GM13977 (cell line): ENCODE data around the gene SPON2.

ENCODE experiments used
- DNase-seq: peaks from one replicate; pipeline ENCODE4 v3.0.0; 2012; ENCODE audit warnings: low spot score
- in situ Hi-C: fragments of 300-500 bp; cut with MboI; formaldehyde crosslinking; loops from one replicate; pipeline ENCODE4 v1.12.0; 2022; ENCODE audit warnings: low sequenced_read_pairs, low pct_unique_long_range_greater_than_20kb, mixed read lengths, inconsistent platforms; ENCODE audit not compliant: unreplicated experiment
- TF ChIP-seq, protein P1 (sequence below): IDR thresholded peaks from 2 replicates; pipeline ENCODE4 v1.5.1; 2012; ENCODE audit warnings: mild to moderate bottlenecking, control low read depth; ENCODE audit not compliant: insufficient read depth; ENCODE audit errors: extremely low read depth, missing control alignments

Gene SPON2

DNA sequence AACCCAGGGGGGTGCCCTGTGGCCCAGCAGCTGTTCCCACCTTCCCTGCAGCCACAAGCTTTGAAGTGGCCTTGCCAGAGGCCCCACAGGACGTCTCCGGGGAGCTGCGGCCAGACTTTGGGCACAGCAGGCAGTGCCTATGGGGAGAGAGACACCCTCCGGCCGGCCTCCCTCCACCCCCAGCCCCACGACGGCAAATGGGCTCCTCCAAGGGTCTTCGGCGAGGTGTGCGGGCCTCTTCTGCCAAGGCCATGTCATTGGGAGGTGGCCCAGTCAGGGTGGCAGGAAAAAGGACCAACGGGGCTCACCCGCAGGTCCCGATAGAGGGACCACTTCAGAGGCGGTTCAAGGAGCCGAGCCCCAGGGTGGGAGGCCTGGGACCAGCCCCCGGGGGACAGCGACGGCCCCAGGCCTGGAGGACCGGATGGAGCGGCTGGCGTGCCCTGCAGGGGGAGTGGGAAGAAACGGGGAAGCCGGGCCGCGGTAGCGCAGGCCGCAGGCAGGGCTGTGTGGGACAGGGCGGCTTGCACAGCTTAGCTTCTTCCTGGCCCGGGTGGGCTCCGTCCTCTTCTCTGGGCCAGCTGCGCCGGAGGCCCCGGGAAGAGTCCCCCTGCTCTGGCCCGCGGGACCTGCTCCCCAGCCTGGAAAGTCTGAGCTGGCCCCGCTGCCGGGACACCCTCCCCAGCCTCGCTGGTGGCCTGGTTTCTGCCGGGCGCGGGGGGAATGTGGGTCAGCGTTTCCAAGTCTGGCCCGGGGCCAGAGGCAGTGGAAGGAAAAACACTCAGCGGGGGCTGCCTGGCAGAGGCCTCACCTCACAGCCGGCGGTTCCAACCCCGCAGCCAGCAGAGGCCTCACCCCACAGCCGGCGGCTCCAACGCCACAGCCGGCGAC lies 21.9 kb upstream of the SPON2 start:
- DNase-seq: no peak
- in situ Hi-C loops: no loop called here
- TF ChIP-seq, protein P1, sequence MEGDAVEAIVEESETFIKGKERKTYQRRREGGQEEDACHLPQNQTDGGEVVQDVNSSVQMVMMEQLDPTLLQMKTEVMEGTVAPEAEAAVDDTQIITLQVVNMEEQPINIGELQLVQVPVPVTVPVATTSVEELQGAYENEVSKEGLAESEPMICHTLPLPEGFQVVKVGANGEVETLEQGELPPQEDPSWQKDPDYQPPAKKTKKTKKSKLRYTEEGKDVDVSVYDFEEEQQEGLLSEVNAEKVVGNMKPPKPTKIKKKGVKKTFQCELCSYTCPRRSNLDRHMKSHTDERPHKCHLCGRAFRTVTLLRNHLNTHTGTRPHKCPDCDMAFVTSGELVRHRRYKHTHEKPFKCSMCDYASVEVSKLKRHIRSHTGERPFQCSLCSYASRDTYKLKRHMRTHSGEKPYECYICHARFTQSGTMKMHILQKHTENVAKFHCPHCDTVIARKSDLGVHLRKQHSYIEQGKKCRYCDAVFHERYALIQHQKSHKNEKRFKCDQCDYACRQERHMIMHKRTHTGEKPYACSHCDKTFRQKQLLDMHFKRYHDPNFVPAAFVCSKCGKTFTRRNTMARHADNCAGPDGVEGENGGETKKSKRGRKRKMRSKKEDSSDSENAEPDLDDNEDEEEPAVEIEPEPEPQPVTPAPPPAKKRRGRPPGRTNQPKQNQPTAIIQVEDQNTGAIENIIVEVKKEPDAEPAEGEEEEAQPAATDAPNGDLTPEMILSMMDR: no peak

DNA sequence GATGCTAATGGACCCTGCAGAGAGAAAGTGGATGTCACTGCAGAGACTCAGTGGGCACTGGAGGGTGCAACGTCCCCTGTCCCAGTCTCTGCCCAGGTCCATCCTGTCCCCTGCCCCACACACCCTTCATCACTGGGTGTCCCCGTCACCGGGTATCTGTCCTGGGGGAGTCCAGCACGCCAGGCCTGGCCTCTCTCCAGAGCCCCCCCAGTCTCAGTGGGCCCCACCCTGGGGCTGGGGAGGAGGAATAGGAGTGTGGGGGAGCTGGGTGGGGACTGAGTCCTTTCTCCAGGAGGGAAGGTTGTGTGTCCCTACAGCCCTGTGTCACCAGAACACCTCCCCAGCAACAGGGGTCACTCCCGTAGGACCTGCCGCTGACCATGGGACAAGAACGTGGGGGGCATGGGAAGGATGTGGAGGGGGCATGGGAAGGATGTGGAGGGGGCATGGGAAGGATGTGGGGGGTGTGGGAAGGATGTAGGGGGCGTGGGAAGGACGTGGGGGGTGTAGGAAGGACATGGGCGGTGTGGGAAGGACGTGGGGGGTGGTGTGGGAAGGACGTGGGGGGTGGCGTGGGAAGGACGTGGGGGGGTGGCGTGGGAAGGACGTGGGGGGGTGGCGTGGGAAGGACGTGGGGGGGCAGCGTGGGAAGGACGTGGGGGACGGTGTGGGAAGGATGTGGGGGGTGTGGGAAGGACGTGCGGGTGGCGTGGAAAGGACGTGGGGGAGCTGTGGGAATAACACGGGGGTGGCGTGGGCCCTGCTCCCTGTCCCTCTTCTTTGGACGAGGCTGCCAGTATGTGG lies 21.0 kb upstream of the SPON2 start:
- DNase-seq: no peak
- TF ChIP-seq, protein P1: no peak
- in situ Hi-C loops: no loop called here

DNA sequence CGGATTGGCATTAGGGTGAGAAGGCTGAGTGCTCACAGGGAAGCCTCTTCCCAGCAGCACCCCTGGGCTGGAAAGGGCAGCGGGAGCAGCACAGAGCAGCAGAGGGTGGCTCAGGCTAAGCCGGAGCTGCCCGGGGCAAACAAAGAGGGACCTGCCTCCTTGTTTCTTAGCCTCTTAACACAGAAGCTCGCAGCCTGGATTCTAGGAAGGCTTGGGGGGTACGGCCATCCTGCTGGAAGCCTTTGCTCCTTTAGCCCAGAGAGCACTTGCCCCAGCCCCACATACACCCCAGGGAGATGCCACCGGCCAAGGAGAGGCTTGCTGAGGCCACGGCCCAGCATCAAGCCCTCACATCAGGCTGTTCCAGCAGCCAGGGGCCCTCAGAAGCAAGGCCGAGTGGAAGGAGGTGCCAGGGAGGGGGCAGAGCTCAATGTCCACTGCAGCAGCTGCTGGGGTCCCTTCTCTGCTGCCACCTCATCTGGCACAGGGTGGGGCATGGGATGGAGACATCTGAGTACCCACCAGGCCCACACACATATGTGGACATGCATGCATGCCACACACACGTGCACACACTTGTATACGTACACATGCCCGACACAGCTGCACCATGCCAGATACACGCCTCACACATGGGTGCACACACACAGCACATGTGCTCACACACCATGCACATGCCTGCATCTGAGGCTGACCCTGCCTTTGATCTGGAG lies 20.3 kb upstream of the SPON2 start:
- TF ChIP-seq, protein P1: no peak
- in situ Hi-C loops: no loop called here
- no peak for DNase-seq

DNA sequence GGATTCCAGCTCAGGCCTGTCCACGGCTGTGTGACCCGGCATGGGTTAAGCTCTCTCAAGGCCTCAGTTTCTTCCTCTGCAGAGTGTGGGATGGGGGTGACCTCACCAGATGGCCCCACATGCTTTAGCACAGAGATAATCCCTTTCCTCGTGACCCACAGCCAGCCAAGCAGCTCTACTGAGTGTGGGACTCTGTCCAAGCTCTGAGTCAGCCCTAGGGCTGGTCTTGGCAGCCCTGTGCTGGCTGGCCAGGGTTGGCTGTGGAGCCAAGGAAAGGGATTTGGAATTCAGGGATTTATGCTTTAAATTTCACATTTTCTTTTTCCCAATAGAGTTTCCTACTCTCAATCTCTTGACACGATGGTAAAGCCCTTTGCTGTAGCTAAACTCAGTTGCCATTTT lies 19.7 kb upstream of the SPON2 start:
- TF ChIP-seq, protein P1: no peak
- in situ Hi-C loops: no loop called here
- no peak for DNase-seq

- in situ Hi-C loops: no loop called here
- no peak for DNase-seq
- TF ChIP-seq, protein P1: no peak
These were observed 19.2 kb upstream of the SPON2 start for GRCh38 chr4:1191621-1192020.

DNA sequence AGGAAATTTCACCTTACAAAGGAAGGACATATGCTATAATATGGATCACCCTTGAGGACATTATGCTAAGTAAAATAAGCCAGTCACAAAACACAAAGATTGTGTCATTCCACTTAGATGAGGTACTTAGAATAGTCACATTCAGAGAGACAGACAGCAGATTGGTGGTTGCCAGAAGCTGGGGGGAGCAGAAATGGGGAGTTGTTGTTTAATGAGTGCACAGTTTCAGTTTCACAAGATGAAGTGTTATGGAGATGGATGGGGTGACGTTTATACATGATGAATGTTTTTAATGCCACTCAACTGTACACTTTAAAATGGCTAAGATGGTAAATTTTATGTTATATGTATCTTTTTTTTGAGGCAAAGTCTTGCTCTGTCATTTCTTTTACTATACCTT lies 14.8 kb upstream of the SPON2 start:
- TF ChIP-seq, protein P1: no peak
- in situ Hi-C loops: no loop called here
- peak; percentile 32 for DNase-seq
